Activated CD8-positive, alpha-beta T cell treated with anti-CD3 and anti-CD28 coated beads for 36 hours (primary cell): ENCODE measurements around the gene COL6A1. TPM values are rescaled to one million over a fixed set of nuclear protein-coding genes. Genes with fewer than 3 reads are reported as not detected.
A peak's percentile ranks its signal among the peaks of the same experiment; 100 is the strongest.

ENCODE experiments used
- ATAC-seq: fragments of 200-7000 bp; cut with Tn5 transposase; one replicate; pipeline ENCODE4 v1.10.0; 2021; ENCODE audit warnings: mild to moderate bottlenecking, moderate library complexity
- CTCF ChIA-PET: fragments of 350-600 bp; sonication (Branson Sonifier 250); formaldehyde crosslinking; loops from one replicate; lab custom pipeline; 2021; ENCODE audit warnings: antibody characterized with exemption; lab: Charles Lee
- POLR2A ChIA-PET: fragments of 350-600 bp; sonication (Branson Sonifier 250); formaldehyde crosslinking; loops from one replicate; lab custom pipeline; 2021; ENCODE audit warnings: antibody characterized with exemption; lab: Charles Lee
- DNase-seq: peaks from one replicate; pipeline ENCODE4 v3.0.0-alpha.2; 2020
- H3K27ac Mint-ChIP-seq: one replicate; pipeline ENCODE4 v1.8.0; 2021; ENCODE audit warnings: mild to moderate bottlenecking, mixed read lengths
- H3K27me3 Mint-ChIP-seq: one replicate; pipeline ENCODE4 v1.8.0; 2021; ENCODE audit warnings: mixed read lengths
- H3K36me3 Mint-ChIP-seq: one replicate; pipeline ENCODE4 v1.8.0; 2021; ENCODE audit warnings: low read depth, mixed read lengths
- H3K4me1 Mint-ChIP-seq: one replicate; pipeline ENCODE4 v1.8.0; 2021; ENCODE audit warnings: low read depth, mixed read lengths
- H3K4me3 Mint-ChIP-seq: one replicate; pipeline ENCODE4 v1.8.0; 2021; ENCODE audit warnings: mild to moderate bottlenecking, moderate library complexity, mixed read lengths
- H3K9me3 Mint-ChIP-seq: one replicate; pipeline ENCODE4 v1.8.0; 2021; ENCODE audit warnings: mixed read lengths
- intact Hi-C: fragments of 100-400 bp; cut with micrococcal nuclease; formaldehyde crosslinking; loops from one replicate; pipeline ENCODE4 v1.10.0; 2022
- total RNA-seq, 2 experiments: library from RNA; stranded (reverse); gene quantifications; one replicate each; pipeline ENCODE4 v1.2.3, GENCODE V29; 2021
- TF ChIP-seq, protein P1 (sequence below): fragments of 200-600 bp; IDR thresholded peaks from one replicate; pipeline ENCODE4 v1.8.0; 2022; ENCODE audit warnings: antibody characterized with exemption, mild to moderate bottlenecking

COL6A1 gene
- total RNA-seq, 2 experiments from 2014 or later = 4.1 to 5.2 TPM

DNA sequence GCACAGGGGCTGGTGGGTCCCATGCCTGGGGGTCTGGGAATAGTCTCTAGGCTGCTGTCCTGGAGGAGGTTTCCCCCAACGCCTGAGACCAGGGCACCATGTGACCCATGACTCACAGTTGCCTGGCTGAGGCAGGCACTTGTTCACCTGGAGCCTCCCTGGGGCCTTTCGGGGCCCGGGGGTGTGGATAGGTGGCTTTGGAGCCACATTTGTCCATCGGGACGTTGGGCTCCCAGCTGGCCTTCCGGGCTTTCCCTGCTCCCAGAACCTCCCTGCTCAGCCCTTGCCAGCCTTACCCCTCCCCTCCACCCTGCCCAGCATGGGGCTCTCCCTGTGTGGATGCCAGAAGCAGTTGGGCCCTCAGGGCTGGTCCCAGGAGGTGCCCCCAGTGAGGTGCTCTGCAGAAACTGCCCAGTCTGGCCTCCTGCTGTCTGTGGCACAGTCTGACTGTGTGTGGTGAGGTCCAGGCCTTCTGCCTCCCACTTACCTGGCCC is 14.2 kb downstream of the COL6A1 start:
- Mint-ChIP-seq H3K27me3 (no peaks in the 10 kb centered on the region), H3K9me3 (no peaks in the 10 kb centered on the region), H3K4me1 (no peaks in the 10 kb centered on the region), H3K36me3 (no peaks in the 10 kb centered on the region), H3K27ac (no peak overlapping the region), H3K4me3 (no peak overlapping the region)
- intact Hi-C loops = no loop called here
- ChIA-PET CTCF (no interaction called here), POLR2A (no interaction called here)
- DNase-seq = peak; percentile 47
- TF ChIP-seq, protein P1, sequence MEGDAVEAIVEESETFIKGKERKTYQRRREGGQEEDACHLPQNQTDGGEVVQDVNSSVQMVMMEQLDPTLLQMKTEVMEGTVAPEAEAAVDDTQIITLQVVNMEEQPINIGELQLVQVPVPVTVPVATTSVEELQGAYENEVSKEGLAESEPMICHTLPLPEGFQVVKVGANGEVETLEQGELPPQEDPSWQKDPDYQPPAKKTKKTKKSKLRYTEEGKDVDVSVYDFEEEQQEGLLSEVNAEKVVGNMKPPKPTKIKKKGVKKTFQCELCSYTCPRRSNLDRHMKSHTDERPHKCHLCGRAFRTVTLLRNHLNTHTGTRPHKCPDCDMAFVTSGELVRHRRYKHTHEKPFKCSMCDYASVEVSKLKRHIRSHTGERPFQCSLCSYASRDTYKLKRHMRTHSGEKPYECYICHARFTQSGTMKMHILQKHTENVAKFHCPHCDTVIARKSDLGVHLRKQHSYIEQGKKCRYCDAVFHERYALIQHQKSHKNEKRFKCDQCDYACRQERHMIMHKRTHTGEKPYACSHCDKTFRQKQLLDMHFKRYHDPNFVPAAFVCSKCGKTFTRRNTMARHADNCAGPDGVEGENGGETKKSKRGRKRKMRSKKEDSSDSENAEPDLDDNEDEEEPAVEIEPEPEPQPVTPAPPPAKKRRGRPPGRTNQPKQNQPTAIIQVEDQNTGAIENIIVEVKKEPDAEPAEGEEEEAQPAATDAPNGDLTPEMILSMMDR = no peak
- peak; percentile 74 for ATAC-seq

DNA sequence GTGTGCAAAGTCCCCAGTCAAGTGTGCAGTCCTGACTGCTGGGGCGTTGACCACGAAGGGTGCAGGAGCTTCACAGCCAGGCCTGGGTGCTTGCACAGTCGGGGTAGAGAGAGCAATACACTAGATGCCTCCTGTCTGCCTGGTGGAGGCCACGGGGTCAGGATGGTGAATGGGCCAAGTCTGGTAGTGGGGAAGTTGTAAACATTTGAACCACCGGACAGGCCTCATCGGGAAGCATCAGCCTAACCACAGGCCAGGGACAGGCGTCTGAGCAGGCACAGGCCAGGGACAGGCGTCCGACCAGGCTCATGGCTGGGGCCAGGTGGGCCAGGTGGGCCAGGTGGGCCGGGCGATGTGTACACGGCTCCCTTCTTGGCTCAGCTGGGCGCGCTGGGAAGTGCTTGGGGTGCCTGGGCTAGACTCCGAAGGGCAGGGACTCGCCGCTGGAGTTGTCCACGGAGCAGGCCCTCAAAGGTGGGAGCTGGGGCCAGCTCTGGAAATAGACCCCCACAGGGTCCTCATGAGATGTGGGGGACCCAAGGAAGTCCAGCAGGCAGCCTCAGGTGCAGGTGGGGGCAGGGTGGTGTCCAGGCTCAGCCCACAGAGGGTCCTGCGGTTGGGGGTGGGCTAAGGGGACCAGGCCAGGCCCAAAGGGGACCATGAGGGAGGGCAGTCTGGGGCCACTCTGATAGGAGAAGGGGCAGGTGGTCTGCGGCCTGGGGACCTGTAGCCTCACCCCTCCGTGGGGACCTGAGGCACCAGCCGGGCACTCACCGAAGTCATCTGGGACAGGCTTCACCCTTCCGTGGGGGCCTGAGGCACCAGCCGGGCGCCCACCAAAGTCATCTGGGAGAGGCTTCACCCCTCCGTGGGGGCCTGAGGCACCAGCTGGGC is 15.0 kb downstream of the COL6A1 start:
- intact Hi-C loops = no loop called here
- POLR2A ChIA-PET = no interaction called here
- no peak overlapping the region for H3K4me3 Mint-ChIP-seq
- H3K9me3 Mint-ChIP-seq = no peaks in the 10 kb centered on the region
- TF ChIP-seq, protein P1 = no peak
- CTCF ChIA-PET = no interaction called here
- H3K36me3 Mint-ChIP-seq = no peaks in the 10 kb centered on the region
- DNase-seq (peak; percentile 0), ATAC-seq (no peak)
- no peaks in the 10 kb centered on the region for H3K4me1 Mint-ChIP-seq
- no peak overlapping the region for H3K27ac Mint-ChIP-seq
- no peaks in the 10 kb centered on the region for H3K27me3 Mint-ChIP-seq

DNA sequence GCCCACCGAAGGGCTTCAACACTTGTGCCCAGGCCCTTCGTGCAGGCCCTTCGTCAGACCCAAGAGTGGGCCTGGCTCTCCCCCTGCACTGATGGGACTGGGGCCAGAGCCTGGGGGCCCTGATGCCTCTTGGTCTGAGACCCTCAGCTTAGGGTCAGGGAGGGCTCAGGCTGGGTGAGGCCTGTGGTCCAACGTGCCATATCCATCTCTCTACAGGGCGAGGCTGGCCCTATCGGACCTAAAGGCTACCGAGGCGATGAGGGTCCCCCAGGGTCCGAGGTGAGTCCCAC is 15.6 kb downstream of the COL6A1 start:
- TF ChIP-seq, protein P1 = no peak
- DNase-seq = no peak
- intact Hi-C loops = no loop called here
- CTCF ChIA-PET = interaction anchor here (0.6 kb wide), 1 partner anchor 42 kb away, joined by 3 read pairs; no protein-coding TSS in a partner anchor
- Mint-ChIP-seq H3K36me3 (no peaks in the 10 kb centered on the region), H3K27ac (no peak overlapping the region), H3K9me3 (no peaks in the 10 kb centered on the region), H3K27me3 (no peaks in the 10 kb centered on the region), H3K4me1 (no peaks in the 10 kb centered on the region), H3K4me3 (no peak overlapping the region)
- no peak for ATAC-seq
- POLR2A ChIA-PET = no interaction called here

DNA sequence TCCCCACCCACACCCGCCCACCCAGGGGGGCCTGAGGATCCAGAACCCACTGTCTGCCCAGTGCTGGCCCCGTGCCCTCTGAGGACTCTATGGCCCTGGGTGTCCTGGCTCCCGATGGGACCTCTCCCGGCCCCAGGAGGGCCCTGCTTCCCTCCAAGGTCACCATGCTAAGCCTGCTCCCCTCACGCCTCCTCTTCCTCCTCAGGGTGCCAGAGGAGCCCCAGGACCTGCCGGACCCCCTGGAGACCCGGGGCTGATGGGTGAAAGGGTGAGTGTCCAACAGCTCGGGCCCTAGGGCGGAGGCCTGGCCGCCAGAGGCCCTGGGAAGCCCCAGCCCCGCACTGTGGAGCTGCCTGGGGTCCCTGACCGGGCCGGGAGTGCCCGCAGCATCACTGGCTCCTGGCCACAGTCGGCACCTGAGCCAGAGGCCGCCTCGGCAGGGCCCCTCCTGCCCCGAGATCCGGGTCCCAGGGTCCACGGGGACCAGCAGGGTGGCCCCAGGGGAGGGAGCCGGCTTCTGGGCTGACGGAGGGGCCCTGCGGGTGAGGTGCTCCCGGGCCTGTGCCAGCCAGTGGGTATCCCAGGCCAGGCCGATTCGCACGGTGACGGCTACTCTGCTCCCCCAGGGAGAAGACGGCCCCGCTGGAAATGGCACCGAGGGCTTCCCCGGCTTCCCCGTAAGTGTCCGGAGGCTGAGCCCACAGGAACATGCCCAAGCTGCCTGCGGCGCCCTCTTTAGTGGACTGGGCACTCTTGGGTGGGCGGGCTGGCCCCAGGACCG is 16.1 kb downstream of the COL6A1 start:
- no peaks in the 10 kb centered on the region for H3K27me3 Mint-ChIP-seq
- CTCF ChIA-PET = interaction anchor here (0.6 kb wide), 1 partner anchor 43 kb away, joined by 3 read pairs; no protein-coding TSS in a partner anchor
- no peak for ATAC-seq

More for the DNA sequence above, 16.1 kb downstream of the COL6A1 start:
- POLR2A ChIA-PET = no interaction called here
- intact Hi-C loops = no loop called here
- Mint-ChIP-seq H3K27ac (no peak overlapping the region), H3K4me1 (no peaks in the 10 kb centered on the region), H3K9me3 (no peaks in the 10 kb centered on the region), H3K36me3 (no peaks in the 10 kb centered on the region), H3K4me3 (no peak overlapping the region)
- no peak for DNase-seq
- TF ChIP-seq, protein P1 = no peak
